Prostate gland (tissue), 2 donors: Measurements from ENCODE around the gene NAA15.

Experiments
- CTCF ChIP-seq, 4 experiments: fragments of 200-600 bp in 2 of 4; fragments of 450-650 bp in 2 of 4; sonication (generic) in 2 of 4; IDR thresholded peaks; 1 replicate in 3 of 4; 2 replicates in 1 of 4; pipeline ENCODE4 v1.5.1; 2016 to 2019; ENCODE audit warnings: antibody characterized with exemption in 4 of 4, mild to moderate bottlenecking in 2 of 4, moderate library complexity in 2 of 4
- POLR2A ChIP-seq: fragments of 450-650 bp; IDR thresholded peaks from one replicate; pipeline ENCODE4 v1.6.1; 2016; ENCODE audit warnings: antibody characterized with exemption, mild to moderate bottlenecking
- POLR2AphosphoS5 ChIP-seq: sonication (generic); formaldehyde crosslinking; IDR thresholded peaks from one replicate; pipeline ENCODE4 v1.6.1; 2017; ENCODE audit warnings: antibody characterized with exemption

GRCh38 chr4:139416073-139416673 is 114.9 kb downstream of the NAA15 start:
- TF ChIP-seq CTCF (IDR thresholded peaks at IDR 0.05) = peak in 3 of 4 experiments; percentile 52 to 75 (median 67)
- TF ChIP-seq POLR2AphosphoS5 = no peak
- no peak for TF ChIP-seq POLR2A
